ENCODE results near the gene FIG4. TPM values are rescaled to one million over a fixed set of nuclear protein-coding genes. Genes with fewer than 3 reads are reported as not detected.
A peak's percentile ranks its signal among the peaks of the same experiment; 100 is the strongest.
"Not testable (repeated sequence)": the region's sequence is repeated elsewhere in the genome, so short reads cannot be mapped to it uniquely, and the experiment has no call there.

Gene FIG4
- total RNA-seq, 1 donor from 2014 or later: 22.7 TPM

GRCh38 chr6:109759098-109759955 lies 68.2 kb downstream of the FIG4 start:
- DNase-seq (ENCODE audit: low spot score): no peak

GRCh38 chr6:109760208-109760607 lies 69.1 kb downstream of the FIG4 start:
- no peak for DNase-seq (ENCODE audit: low spot score)

GRCh38 chr6:109762166-109762565 lies 71.1 kb downstream of the FIG4 start:
- DNase-seq (ENCODE audit: low spot score): no peak

GRCh38 chr6:109762769-109763441 lies 71.8 kb downstream of the FIG4 start:
- no peak for DNase-seq (ENCODE audit: low spot score)

- no peak for DNase-seq (ENCODE audit: low spot score)
Measured at GRCh38 chr6:109766167-109766566, 75.1 kb downstream of the FIG4 start.

GRCh38 chr6:109767961-109768360 lies 76.9 kb downstream of the FIG4 start:
- no peak for DNase-seq (ENCODE audit: low spot score)

- DNase-seq (ENCODE audit: low spot score): no peak
Measured at GRCh38 chr6:109768485-109768884, 77.4 kb downstream of the FIG4 start.

GRCh38 chr6:109769213-109769612 lies 78.1 kb downstream of the FIG4 start:
- no peak for DNase-seq (ENCODE audit: low spot score)

GRCh38 chr6:109770047-109770446 lies 79.0 kb downstream of the FIG4 start:
- DNase-seq (ENCODE audit: low spot score): no peak

- DNase-seq (ENCODE audit: low spot score): no peak
Measured at GRCh38 chr6:109770779-109771178, 79.7 kb downstream of the FIG4 start.

- not testable (repeated sequence) for DNase-seq (ENCODE audit: low spot score)
Measured at GRCh38 chr6:109771939-109772755, 81.1 kb downstream of the FIG4 start.

- DNase-seq (ENCODE audit: low spot score): no peak
Measured at GRCh38 chr6:109772883-109773431, 81.9 kb downstream of the FIG4 start.

GRCh38 chr6:109781001-109781400 lies 89.9 kb downstream of the FIG4 start:
- no peak for DNase-seq (ENCODE audit: low spot score)

GRCh38 chr6:109782491-109782999 lies 91.4 kb downstream of the FIG4 start:
- no peak for DNase-seq (ENCODE audit: low spot score)

- no peak for DNase-seq (ENCODE audit: low spot score)
Measured at GRCh38 chr6:109783250-109783986, 92.3 kb downstream of the FIG4 start.

GRCh38 chr6:109787312-109787711 lies 96.2 kb downstream of the FIG4 start:
- no peak for DNase-seq (ENCODE audit: low spot score)

GRCh38 chr6:109788687-109789086 lies 97.6 kb downstream of the FIG4 start:
- no peak for DNase-seq (ENCODE audit: low spot score)

- no peak for DNase-seq (ENCODE audit: low spot score)
Measured at GRCh38 chr6:109790131-109790530, 99.0 kb downstream of the FIG4 start.

- no peak for DNase-seq (ENCODE audit: low spot score)
Measured at GRCh38 chr6:109791301-109791700, 100.2 kb downstream of the FIG4 start.

- no peak for DNase-seq (ENCODE audit: low spot score)
Measured at GRCh38 chr6:109793021-109793420, 101.9 kb downstream of the FIG4 start.

- DNase-seq (ENCODE audit: low spot score): peak; percentile 62
Measured at GRCh38 chr6:109793792-109794191, 102.7 kb downstream of the FIG4 start.
